Stimulated activated CD4-positive, alpha-beta T cell treated with anti-CD3 and anti-CD28 coated beads, Interleukin-4, amount 100 ng/mL, for 1 hour (primary cell): ENCODE results near the gene PIGB.
A peak's percentile ranks its signal among the peaks of the same experiment; 100 is the strongest.
"Not testable (repeated sequence)": the region's sequence is repeated elsewhere in the genome, so short reads cannot be mapped to it uniquely, and the experiment has no call there.

Experiments used
- DNase-seq: peaks from one replicate; pipeline ENCODE4 v3.0.0-alpha.2; 2020

PIGB gene

DNA sequence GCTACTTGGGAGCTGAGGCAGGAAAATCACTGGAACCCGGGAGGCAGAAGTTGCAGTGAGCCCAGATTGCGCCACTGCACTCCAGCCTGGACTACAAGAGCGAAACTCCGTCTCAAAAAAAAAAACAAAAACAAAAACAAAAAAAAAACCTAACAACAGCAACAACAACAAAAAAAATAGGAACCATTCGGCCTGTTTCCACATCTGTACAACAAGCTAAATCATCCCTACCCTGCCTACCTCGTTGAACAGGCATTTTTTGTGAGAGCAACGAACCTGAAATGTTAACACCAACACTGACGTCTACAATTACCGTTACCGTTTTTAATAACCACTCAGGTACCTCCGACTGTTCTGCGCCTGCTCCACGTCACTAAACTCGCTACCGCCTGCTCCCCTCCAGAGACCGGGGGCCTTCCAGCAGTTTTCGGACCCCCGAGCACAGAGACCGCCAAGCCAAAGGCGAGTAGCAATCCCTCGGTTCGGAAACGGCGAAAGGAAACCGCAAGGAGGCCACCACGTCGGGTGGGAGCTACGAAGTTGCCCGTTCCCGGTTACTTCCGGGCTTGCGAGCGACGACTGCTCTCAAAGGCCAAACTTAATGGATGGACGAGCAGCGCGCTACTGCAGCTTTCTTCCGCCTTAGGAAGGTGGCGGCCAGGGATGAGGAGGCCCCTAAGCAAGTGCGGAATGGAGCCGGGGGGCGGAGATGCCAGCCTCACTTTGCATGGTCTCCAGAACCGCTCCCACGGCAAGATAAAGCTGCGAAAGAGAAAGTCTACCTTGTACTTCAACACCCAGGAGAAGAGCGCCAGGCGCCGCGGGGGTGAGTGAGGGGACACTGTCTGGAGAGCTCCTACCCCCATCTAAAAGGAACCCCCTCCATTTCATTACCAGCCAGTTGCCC is at the start of gene PIGB, which contains the start of gene PIGBOS1:
PIGB (plus strand) TSS at position 635 of the 907 bp plus-strand sequence; CDS start at position 664, 29 bp downstream.
PIGBOS1 (minus strand) TSS at position 536 of the 907 bp plus-strand sequence. CDS start 1,331 bp downstream, outside the sequence.
- DNase-seq: peak; percentile 72

DNA sequence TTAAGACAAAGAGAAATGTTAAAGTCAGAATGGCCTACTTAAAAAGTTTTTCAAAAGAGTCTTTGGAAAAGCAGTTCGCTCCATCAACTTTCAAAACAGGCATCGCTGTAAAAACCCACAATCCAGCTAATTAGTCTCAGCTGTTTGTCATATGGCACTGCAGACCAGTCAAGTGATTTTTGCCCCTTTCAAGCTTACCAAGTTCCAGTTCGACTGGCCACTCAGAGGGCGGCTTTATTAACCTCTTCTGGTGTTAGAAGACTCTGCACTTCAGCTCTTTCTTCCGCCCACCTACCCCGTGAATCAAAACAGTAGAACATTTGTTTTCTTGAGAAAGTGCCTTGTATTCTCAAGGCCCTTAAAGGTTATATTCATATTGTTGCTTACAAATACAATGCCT is 48.7 kb upstream of the PIGB start:
- no peak for DNase-seq

- no peak for DNase-seq
Measured at GRCh38 chr15:55276324-55276723, 42.7 kb upstream of the PIGB start.

- DNase-seq: no peak
Measured at GRCh38 chr15:55277116-55277564, 41.9 kb upstream of the PIGB start.

DNA sequence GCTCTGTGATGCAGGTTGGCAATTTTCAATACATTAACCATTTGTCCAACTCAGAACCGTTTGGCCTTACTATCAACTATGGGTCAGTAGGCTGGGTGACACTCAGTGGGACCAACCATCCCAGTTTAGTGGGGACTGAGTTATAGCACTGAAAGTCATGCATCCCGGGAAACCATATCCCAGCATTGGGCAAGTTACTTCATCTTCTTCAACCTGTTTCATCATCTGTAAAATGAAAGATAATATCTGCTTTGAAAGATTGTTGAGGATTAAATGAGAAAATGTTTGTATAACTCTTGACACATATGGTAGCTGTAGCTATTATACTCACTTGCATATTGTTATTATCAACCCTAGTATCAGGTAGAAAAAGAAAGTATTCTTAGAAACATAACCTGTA is 41.3 kb upstream of the PIGB start:
- DNase-seq: no peak

DNA sequence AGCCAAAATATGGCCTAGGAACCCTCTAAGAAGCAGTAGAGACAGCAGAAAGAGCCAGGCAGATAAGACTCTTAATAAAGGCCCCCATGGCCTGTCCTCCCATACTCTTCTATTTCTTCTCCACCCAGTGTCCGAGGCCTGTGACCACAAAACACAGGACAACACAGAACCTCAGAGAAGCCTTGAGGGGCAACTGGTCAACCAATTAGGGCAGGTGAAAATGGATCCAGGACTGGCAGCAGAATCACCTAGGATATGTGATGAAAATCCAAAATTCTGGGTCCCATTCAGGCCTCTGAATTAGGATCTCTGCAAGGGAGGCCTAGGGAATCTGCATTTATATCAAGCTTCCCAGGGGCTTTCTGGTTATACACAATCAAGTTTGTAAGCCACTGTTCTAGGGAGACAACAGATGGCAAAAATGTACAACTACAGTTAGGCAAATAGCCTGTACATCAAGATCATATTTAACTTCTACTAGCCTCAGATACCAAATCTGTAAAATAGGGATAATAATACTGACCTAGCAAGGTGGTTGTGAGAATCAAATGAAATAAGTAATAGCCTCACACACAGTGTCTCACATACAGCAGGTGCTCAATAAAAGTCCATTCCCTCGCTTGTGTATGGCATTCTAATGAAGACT is 39.8 kb upstream of the PIGB start:
- no peak for DNase-seq

DNA sequence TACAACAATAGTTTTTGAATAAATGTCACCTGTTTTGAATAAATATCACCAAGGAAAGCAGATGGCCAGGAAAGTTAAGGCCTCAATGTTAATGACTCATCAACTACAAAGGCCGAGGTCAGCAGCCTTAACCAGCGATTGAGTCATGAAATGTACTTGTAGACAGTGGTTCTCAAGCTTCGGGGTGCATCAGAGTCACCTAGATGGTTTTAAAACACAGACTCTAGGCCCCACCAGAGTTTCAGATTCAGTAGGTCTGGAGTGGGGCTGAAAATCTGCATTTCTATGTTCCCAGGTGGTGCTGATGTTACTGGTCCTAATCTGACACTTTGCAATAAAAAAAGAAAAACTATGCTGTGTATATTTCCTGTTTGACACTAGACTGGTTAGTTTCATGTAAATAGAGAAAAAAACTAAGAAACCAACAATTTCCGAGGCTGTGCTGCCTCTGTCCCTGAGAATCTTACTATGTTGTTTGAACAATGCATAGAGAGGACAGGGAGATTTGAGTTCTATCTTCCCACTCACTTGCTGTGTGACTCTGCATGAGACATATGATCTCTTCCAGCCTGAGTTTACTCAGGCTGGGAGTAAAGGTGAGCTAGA is 39.2 kb upstream of the PIGB start:
- no peak for DNase-seq

DNA sequence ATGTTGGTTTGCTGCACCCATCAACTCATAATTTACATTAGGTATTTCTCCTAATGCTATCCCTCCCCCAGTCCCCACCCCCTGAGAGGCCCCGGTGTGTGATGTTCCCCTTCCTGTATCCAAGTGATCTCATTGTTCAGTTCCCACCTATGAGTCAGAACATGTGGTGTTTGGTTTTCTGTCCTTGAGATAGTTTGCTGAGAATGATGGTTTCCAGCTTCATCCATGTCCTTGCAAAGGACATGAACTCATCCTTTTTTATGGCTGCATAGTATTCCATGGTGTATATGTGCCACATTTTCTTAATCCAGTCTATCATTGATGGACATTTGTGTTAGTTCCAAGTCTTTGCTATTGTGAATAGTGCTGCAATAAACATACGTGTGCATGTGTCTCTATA is 38.4 kb upstream of the PIGB start:
- DNase-seq: not testable (repeated sequence)

GRCh38 chr15:55281517-55282228 is 37.3 kb upstream of the PIGB start:
- no peak for DNase-seq

DNA sequence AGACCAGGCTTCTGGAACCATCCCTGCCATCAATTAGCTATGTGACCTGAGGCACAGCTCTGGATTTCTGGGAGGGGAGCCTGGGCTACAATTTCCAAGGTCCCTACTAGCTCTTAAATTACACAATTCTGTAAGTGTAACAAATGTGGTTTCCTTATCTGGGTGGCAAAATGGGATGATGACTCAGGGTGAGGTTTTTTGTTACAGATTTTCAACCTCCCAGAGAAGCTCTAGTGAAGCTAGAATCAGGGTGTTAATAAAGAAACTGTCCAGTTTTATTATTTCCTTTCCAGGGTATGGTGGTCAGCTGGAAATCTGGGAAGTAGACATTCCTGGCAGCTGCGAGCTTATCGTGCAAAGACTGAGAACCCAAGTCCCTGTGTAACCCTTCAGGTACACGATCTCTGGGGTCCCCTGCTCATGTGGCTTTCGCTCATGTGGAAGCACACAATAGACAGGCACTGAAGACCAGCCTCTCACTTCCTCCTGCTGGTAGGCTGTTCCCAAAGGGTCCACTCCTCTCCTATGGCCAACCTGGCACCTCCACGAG is 36.7 kb upstream of the PIGB start:
- no peak for DNase-seq

DNA sequence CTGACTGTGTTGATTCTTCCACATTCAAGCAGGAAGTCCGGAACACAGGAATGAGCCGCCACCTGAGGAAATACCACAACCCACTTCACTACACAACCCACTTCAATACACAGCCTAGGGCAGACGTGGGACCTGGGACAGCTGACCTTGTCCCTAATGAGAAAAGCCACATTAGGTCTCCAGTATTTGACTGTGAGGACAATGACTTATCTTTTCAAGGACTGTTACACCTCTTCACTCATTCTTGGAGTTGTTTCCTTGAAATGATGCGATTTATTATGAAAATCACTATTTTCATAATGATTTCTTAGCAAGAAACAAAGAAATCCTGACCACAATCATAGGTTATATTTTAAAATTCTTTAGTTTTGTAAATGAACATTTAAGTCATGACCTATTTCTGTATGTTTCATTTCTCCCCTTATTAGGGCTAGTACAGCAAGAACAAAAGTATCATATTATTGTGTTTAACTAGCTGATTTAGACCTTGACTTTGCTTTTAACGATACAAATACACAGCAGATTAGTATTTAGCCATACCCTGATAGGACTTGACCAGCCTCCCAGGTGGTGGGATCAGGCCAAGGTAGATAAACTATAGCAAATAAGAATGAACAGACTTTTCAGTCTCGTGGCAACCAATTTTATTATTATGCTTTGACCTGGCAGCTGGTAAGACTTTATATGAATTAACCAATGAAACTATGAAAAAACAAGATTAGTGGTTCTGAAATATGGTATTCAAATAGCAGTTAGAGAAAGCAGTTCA is 35.5 kb upstream of the PIGB start:
- no peak for DNase-seq

DNA sequence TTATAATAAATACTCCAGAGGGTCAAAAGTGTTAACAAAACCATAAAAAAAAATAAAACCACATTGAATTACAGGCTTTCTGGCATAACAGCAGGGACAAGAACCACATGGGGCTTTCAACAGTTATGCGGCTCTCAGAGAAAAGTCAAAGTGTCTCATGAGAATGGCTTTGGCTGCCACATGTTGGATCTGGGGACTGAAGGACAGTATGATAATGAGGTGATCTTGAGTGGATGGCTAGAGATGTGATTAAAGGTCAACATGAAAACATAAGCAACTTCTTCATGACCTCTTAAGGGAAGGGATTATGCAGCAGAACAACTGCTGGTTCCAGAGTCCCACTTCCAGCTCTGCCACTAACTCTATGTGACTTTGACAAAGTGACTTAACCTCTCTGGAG is 34.6 kb upstream of the PIGB start:
- no peak for DNase-seq

GRCh38 chr15:55286442-55287189 is 32.4 kb upstream of the PIGB start:
- not testable (repeated sequence) for DNase-seq

DNA sequence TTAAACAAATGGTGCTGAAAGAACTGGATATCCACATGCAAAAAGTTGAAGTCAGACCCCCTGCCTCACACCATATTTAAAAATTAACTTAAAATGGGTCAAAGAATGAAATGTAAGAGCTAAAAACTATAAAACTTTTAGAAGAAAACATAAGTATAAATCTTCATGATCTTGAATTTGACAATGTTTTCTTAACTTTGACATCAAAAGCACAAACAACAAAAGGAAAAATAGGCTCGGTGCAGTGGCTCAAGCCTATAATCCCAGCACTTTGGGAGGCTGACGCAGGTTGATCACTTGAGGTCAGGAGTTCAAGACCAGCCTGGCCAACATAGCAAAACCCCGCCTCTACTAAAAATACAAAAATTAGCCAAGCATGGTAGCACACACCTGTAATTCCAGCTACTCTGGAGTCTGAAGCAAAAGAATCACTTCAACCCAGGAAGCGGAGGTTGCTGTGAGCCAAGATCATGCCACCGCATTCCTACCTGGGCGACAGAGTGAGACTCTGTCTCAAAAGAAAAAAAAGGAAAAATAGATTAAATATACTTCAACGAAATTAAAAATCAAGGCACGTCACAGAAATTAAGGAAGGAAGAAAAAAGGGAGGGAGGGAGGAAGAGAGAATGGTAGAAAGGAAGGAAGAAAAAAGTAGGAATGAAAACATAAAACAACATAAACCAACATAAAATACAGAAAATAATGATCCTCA is 30.9 kb upstream of the PIGB start:
- no peak for DNase-seq

DNA sequence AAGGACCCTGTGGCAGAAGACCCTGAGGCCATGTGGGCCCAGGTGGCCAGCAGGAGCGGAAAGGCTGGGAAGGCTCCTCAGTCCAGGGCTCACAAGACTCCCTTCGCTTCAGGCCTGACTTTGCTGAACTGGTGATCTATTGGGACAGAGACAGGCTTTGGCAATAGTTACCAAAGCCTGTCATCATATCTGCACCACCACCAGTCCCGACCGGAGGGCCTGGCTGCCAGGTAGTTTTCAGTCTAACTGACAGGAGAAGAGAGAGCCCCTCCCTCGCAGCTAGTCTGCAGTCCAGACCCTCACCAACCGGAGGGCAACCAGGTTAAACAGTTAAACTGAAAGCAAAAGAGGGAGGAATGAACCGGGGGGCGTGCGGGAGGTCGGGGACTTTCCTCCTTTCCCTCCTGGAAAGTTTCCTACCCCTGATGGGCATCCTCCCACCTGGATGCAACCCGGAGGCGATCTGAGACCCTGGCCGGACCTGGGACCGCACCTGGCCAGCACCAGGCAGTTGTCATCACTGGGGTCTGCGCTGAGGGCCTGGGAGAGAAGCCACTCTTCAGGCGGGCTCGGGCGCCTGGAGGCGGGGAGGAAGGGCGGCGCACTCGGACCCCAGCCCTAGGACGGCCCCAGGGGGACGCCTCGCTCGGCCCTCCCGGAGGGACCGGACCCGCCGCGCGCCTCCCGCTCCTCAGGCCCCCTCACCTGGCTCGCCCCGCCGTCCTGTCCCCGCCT is 29.8 kb upstream of the PIGB start:
- peak; percentile 43 for DNase-seq

DNA sequence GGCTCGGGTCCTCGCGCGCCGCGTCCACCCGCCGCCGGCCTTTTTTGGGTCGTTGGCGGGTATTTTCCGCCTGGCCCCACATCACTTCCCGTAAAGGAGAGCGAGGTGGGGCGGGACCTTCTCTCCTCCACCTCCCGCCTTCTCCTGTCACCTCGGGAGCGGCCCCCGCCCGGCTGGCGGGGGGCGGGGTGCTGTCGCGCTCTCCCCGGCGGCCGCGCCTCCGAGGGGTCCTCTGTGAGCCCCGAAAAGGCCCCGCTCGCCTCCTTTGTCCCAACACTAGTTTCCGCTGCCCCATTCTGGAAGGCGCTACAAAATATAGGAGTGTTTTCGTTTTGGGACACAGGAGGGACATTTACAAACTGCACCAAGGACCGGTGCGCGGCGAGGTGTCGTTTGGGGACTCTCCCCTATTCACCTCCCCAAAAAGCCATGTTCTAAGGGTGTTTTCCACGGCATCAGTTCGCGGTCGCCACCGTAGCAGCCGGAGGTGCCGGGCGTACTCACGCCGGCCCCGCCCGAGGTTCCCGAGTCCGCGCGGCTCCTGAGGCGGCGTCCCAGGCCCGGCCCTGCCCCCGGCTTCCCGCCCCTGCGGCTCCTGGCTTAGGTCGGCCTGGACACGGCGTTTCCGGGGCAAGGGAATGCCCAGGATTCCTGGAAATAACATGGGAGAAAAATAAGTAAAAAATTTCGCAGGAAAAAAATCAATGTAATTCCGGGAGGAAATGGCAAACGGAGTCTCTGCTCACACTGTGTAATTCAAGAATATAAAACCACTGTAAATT is 29.1 kb upstream of the PIGB start, which contains the start of gene RAB27A:
RAB27A (minus strand) TSS at position 68 of the 782 bp plus-strand sequence. CDS start 54,879 bp downstream, outside the sequence.
- DNase-seq: peak; percentile 80

GRCh38 chr15:55290528-55291057 is 28.4 kb upstream of the PIGB start:
- DNase-seq: peak; percentile 87

- DNase-seq: no peak
Measured at GRCh38 chr15:55297315-55297714, 21.7 kb upstream of the PIGB start.
